ENCODE measurements around the gene CUL4A. TPM values are rescaled to one million over a fixed set of nuclear protein-coding genes. Genes with fewer than 3 reads are reported as not detected.
A peak's percentile ranks its signal among the peaks of the same experiment; 100 is the strongest.
"Not testable (repeated sequence)": the region's sequence is repeated elsewhere in the genome, so short reads cannot be mapped to it uniquely, and the experiment has no call there.

The CUL4A gene
- total RNA-seq, 1 donor from 2014 or later, result 57.9 TPM

- TF ChIP-seq, protein P1, sequence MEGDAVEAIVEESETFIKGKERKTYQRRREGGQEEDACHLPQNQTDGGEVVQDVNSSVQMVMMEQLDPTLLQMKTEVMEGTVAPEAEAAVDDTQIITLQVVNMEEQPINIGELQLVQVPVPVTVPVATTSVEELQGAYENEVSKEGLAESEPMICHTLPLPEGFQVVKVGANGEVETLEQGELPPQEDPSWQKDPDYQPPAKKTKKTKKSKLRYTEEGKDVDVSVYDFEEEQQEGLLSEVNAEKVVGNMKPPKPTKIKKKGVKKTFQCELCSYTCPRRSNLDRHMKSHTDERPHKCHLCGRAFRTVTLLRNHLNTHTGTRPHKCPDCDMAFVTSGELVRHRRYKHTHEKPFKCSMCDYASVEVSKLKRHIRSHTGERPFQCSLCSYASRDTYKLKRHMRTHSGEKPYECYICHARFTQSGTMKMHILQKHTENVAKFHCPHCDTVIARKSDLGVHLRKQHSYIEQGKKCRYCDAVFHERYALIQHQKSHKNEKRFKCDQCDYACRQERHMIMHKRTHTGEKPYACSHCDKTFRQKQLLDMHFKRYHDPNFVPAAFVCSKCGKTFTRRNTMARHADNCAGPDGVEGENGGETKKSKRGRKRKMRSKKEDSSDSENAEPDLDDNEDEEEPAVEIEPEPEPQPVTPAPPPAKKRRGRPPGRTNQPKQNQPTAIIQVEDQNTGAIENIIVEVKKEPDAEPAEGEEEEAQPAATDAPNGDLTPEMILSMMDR (conservative IDR thresholded peaks at IDR 0.05; ENCODE audit: low read depth, low read length), result no peak
- DNase-seq (ENCODE audit: low read depth), result no peak
- H3K4me3 ChIP-seq (ENCODE audit: low read depth, low read length), result no peak overlapping the region
Observed at GRCh38 chr13:113299951-113300350, 90.5 kb downstream of the CUL4A start.

DNA sequence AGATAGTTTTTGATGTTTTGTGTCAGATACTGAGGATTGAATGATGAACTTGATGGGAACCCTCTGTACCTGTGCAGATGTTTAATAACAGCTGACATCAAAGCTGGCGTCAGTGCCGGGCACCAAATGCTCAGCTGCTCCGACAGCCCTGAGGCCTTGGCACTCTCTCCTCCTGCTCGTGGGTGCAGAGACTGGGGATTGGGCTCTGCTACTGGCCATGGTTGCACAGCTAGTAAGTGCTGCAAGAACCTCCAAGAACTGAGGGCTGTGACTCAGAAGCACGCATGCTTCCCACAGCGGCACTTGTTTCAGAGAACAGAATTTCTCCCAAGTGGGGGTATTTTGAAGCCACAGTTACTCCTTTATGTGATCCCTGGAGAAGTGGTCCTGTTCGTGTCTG is 93.6 kb downstream of the CUL4A start:
- H3K4me3 ChIP-seq (ENCODE audit: low read depth, low read length), result no peak overlapping the region
- TF ChIP-seq, protein P1 (conservative IDR thresholded peaks at IDR 0.05; ENCODE audit: low read depth, low read length), result no peak
- DNase-seq (ENCODE audit: low read depth), result no peak

- DNase-seq (ENCODE audit: low read depth), result no peak
- no peak overlapping the region for H3K4me3 ChIP-seq (ENCODE audit: low read depth, low read length)
- TF ChIP-seq, protein P1 (conservative IDR thresholded peaks at IDR 0.05; ENCODE audit: low read depth, low read length), result no peak
Observed at GRCh38 chr13:113304121-113304520, 94.7 kb downstream of the CUL4A start.

DNA sequence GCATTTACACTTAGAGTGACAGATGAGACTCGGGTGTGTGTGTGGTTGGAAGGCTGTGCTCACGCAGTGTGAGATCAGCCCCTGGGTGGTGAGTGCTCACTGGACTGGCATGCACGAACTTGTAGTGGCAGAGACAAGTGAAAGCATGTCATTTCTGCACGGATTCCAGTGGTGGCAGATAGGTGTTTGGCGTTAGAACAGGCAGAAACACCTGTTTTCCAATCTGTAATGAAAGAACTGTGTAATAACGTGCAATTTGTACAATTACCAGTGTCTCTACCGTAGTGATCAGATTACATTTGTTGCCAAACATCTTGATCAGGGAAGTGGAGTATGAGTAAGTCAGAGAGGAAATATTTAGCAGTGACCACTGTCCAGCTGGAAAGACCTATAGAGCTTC is 95.8 kb downstream of the CUL4A start:
- no peak overlapping the region for H3K4me3 ChIP-seq (ENCODE audit: low read depth, low read length)
- TF ChIP-seq, protein P1 (conservative IDR thresholded peaks at IDR 0.05; ENCODE audit: low read depth, low read length), result no peak
- DNase-seq (ENCODE audit: low read depth), result peak; percentile 59

DNA sequence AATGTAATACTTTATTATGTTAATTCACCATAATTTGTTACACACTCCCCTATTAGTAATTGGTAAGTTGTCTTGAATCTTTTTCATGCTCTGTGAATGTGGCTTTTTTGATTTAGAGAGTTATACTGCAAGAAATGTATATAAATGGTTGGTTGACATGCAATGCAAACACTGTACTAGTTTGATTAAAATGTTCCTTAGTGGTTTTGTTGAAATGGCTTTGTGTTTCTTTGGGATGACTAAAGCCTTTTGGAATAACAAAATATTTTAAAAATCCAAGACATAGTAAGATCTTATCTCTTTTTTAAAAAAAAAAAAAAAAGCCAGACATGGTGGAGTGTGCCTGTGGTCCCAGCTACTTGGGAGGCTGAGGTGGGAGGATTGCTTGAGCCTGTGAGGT is 98.1 kb downstream of the CUL4A start:
- no peak for DNase-seq (ENCODE audit: low read depth)
- no peak overlapping the region for H3K4me3 ChIP-seq (ENCODE audit: low read depth, low read length)
- TF ChIP-seq, protein P1 (conservative IDR thresholded peaks at IDR 0.05; ENCODE audit: low read depth, low read length), result no peak

DNA sequence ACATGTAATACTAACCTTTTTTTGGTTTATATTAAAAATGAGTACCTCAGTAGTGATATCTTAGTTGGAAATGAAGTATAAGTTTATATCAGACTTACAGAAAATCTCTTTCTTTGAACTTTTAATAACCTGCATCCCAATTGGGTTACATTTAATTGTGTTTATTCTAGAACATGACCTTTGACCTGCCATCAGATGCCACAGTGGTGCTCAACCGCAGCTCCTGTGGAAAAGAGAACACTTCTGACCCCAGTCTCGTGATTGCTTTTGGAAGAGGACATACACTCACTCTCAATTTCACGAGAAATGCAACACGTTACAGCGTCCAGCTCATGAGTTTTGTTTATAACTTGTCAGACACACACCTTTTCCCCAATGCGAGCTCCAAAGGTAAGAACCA is 100.1 kb downstream of the CUL4A start:
- TF ChIP-seq, protein P1 (conservative IDR thresholded peaks at IDR 0.05; ENCODE audit: low read depth, low read length), result no peak
- H3K4me3 ChIP-seq (ENCODE audit: low read depth, low read length), result no peak overlapping the region
- no peak for DNase-seq (ENCODE audit: low read depth)

GRCh38 chr13:113314112-113314511 is 104.7 kb downstream of the CUL4A start:
- not testable (repeated sequence) for DNase-seq (ENCODE audit: low read depth); H3K4me3 ChIP-seq (ENCODE audit: low read depth, low read length)

- DNase-seq (ENCODE audit: low read depth); H3K4me3 ChIP-seq (ENCODE audit: low read depth, low read length): not testable (repeated sequence)
Observed at GRCh38 chr13:113314895-113315470, 105.6 kb downstream of the CUL4A start.
